ENCODE measurements around the gene ANKRD49.

ANKRD49 gene

DNA sequence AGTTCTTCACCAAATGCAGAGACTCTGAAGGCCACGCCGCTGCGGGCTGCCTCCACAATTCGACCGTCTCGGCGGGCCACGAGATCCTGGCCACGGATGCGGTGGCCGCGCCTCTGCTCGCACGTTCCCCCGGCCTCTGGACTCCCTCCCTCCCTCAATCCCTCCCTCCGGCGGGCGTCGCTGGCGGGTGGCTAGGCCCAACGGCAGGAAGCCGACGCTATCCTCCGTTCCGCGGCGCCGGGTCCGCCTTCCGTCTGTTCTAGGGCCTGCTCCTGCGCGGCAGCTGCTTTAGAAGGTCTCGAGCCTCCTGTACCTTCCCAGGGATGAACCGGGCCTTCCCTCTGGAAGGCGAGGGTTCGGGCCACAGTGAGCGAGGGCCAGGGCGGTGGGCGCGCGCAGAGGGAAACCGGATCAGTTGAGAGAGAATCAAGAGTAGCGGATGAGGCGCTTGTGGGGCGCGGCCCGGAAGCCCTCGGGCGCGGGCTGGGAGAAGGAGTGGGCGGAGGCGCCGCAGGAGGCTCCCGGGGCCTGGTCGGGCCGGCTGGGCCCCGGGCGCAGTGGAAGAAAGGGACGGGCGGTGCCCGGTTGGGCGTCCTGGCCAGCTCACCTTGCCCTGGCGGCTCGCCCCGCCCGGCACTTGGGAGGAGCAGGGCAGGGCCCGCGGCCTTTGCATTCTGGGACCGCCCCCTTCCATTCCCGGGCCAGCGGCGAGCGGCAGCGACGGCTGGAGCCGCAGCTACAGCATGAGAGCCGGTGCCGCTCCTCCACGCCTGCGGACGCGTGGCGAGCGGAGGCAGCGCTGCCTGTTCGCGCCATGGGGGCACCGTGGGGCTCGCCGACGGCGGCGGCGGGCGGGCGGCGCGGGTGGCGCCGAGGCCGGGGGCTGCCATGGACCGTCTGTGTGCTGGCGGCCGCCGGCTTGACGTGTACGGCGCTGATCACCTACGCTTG, 50.2 kb downstream of the ANKRD49 start, which contains the start of gene FUT4:
FUT4 (plus strand) TSS at position 227 of the 951 bp plus-strand sequence; CDS start at position 440, 213 bp downstream.
- peak; percentile 63 to 71 for DNase-seq (ENCODE audit: extremely low read depth in 1 of 2, low read depth in 1 of 2)

DNA sequence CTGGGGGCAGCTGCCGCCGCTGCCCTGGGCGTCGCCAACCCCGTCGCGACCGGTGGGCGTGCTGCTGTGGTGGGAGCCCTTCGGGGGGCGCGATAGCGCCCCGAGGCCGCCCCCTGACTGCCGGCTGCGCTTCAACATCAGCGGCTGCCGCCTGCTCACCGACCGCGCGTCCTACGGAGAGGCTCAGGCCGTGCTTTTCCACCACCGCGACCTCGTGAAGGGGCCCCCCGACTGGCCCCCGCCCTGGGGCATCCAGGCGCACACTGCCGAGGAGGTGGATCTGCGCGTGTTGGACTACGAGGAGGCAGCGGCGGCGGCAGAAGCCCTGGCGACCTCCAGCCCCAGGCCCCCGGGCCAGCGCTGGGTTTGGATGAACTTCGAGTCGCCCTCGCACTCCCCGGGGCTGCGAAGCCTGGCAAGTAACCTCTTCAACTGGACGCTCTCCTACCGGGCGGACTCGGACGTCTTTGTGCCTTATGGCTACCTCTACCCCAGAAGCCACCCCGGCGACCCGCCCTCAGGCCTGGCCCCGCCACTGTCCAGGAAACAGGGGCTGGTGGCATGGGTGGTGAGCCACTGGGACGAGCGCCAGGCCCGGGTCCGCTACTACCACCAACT, 51.0 kb downstream of the ANKRD49 start:
- peak in 1 of 2 donors; percentile 8 for DNase-seq (ENCODE audit: extremely low read depth in 1 of 2, low read depth in 1 of 2)

DNA sequence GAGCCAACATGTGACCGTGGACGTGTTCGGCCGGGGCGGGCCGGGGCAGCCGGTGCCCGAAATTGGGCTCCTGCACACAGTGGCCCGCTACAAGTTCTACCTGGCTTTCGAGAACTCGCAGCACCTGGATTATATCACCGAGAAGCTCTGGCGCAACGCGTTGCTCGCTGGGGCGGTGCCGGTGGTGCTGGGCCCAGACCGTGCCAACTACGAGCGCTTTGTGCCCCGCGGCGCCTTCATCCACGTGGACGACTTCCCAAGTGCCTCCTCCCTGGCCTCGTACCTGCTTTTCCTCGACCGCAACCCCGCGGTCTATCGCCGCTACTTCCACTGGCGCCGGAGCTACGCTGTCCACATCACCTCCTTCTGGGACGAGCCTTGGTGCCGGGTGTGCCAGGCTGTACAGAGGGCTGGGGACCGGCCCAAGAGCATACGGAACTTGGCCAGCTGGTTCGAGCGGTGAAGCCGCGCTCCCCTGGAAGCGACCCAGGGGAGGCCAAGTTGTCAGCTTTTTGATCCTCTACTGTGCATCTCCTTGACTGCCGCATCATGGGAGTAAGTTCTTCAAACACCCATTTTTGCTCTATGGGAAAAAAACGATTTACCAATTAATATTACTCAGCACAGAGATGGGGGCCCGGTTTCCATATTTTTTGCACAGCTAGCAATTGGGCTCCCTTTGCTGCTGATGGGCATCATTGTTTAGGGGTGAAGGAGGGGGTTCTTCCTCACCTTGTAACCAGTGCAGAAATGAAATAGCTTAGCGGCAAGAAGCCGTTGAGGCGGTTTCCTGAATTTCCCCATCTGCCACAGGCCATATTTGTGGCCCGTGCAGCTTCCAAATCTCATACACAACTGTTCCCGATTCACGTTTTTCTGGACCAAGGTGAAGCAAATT, 51.7 kb downstream of the ANKRD49 start:
- no peak for DNase-seq (ENCODE audit: extremely low read depth in 1 of 2, low read depth in 1 of 2)

DNA sequence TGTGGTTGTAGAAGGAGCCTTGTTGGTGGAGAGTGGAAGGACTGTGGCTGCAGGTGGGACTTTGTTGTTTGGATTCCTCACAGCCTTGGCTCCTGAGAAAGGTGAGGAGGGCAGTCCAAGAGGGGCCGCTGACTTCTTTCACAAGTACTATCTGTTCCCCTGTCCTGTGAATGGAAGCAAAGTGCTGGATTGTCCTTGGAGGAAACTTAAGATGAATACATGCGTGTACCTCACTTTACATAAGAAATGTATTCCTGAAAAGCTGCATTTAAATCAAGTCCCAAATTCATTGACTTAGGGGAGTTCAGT, 52.3 kb downstream of the ANKRD49 start:
- no peak for DNase-seq (ENCODE audit: extremely low read depth in 1 of 2, low read depth in 1 of 2)

DNA sequence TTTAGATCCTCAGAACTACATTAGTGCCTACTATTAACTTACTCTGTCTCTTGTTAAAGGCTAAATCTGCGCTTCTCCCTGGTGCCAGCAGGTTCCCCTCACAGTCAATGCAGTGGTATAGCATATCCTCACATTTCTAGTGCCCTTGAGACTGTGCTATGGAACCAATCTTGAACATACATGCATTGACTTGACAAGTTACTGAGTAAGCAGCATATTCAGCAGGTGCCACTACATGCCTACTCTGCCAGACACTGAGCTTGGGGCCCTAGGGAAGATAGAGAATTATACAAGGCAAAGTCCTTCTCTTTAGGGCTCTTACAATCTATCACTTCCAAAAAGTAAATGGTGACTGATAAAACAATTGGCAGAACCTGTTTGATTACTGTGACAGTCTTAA, 53.1 kb downstream of the ANKRD49 start:
- DNase-seq (ENCODE audit: extremely low read depth in 1 of 2, low read depth in 1 of 2) = no peak

DNA sequence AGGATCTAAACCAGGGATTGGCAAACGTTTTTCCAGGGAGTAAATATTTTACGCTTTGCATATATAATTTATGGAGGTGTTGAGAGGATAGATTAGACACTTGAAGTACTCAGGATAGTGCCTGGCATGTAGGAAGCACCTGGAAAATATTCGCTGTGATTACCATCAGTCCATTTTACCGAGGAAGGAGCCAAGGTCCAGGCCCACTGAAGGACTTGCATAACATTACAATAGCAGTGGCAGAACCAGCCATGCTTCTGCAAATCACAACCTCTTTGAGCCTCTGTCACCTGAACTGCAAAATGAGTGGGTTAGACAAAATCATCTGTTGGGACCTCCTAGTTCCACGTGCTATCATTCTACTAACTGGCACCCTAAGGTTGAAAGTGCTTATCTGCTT, 55.4 kb downstream of the ANKRD49 start:
- DNase-seq (ENCODE audit: extremely low read depth in 1 of 2, low read depth in 1 of 2) = no peak

All from stimulated activated CD8-positive, alpha-beta memory T cell treated with anti-CD3 and anti-CD28 coated beads, Interleukin-7, amount 100 ng/mL, for 48 hours (primary cell).